Calu3 (cell line): ENCODE measurements around the gene CCDC112. TPM values are rescaled to one million over a fixed set of nuclear protein-coding genes. Genes with fewer than 3 reads are reported as not detected.

Source experiments
- BruUV-seq: library from RNA; stranded (reverse); fragments of 400-500 nt; replicated peaks from 2 replicates; lab custom pipeline; 2021; lab: Mats Ljungman, UMichigan
- CTCF ChIA-PET: fragments of 300-600 bp; sonication (Branson Sonifier 250); formaldehyde crosslinking; loops from one replicate; lab custom pipeline; 2022; ENCODE audit warnings: antibody characterized with exemption; lab: Charles Lee
- DNase-seq: peaks from one replicate; pipeline ENCODE4 v3.0.0; 2022
- H3K27ac Mint-ChIP-seq: one replicate; pipeline ENCODE4 v1.8.0; 2022; ENCODE audit warnings: mixed read lengths; ENCODE audit not compliant: unreplicated experiment
- H3K27me3 Mint-ChIP-seq: one replicate; pipeline ENCODE4 v1.8.0; 2022; ENCODE audit warnings: mixed read lengths; ENCODE audit not compliant: unreplicated experiment
- H3K36me3 Mint-ChIP-seq: one replicate; pipeline ENCODE4 v1.8.0; 2022; ENCODE audit warnings: mild to moderate bottlenecking, moderate library complexity, mixed read lengths; ENCODE audit not compliant: insufficient read depth, unreplicated experiment
- H3K4me1 Mint-ChIP-seq: one replicate; pipeline ENCODE4 v1.8.0; 2022; ENCODE audit warnings: mild to moderate bottlenecking, low read depth, mixed read lengths; ENCODE audit not compliant: unreplicated experiment
- H3K4me3 Mint-ChIP-seq: one replicate; pipeline ENCODE4 v1.8.0; 2022; ENCODE audit warnings: mild to moderate bottlenecking, low read depth, moderate library complexity, mixed read lengths; ENCODE audit not compliant: unreplicated experiment
- H3K9me3 Mint-ChIP-seq: one replicate; pipeline ENCODE4 v1.8.0; 2022; ENCODE audit warnings: low read depth, mixed read lengths; ENCODE audit not compliant: unreplicated experiment
- intact Hi-C: fragments of 100-400 bp; cut with micrococcal nuclease; formaldehyde crosslinking; loops from one replicate; pipeline ENCODE4 v1.10.0; 2022; ENCODE audit not compliant: unreplicated experiment
- total RNA-seq: library from RNA; stranded (reverse); gene quantifications from 2 replicates; pipeline ENCODE4 v1.2.3, GENCODE V29; 2022
- TF ChIP-seq, protein P1 (sequence below): fragments of 200-600 bp; IDR thresholded peaks from one replicate; pipeline ENCODE4 v1.8.0; 2022; ENCODE audit warnings: antibody characterized with exemption; ENCODE audit not compliant: unreplicated experiment

CCDC112 gene
- total RNA-seq, 1 experiment from 2014 or later = 11.2 TPM

GRCh38 chr5:115342590-115343377 is 46.3 kb upstream of the CCDC112 start:
- Mint-ChIP-seq H3K27me3 (no peaks in the 10 kb centered on the region), H3K27ac (peak overlapping the region; percentile 2), H3K36me3 (no peaks in the 10 kb centered on the region), H3K9me3 (peaks cover 7% of the 10 kb centered on the region), H3K4me1 (peaks cover 29% of the 10 kb centered on the region), H3K4me3 (no peak overlapping the region)
- CTCF ChIA-PET = interaction anchor here (1.2 kb wide), 1 partner anchor 12 kb away, joined by 3 read pairs; no protein-coding TSS in a partner anchor
- intact Hi-C loops = no loop called here
- no peak for DNase-seq
- TF ChIP-seq, protein P1, sequence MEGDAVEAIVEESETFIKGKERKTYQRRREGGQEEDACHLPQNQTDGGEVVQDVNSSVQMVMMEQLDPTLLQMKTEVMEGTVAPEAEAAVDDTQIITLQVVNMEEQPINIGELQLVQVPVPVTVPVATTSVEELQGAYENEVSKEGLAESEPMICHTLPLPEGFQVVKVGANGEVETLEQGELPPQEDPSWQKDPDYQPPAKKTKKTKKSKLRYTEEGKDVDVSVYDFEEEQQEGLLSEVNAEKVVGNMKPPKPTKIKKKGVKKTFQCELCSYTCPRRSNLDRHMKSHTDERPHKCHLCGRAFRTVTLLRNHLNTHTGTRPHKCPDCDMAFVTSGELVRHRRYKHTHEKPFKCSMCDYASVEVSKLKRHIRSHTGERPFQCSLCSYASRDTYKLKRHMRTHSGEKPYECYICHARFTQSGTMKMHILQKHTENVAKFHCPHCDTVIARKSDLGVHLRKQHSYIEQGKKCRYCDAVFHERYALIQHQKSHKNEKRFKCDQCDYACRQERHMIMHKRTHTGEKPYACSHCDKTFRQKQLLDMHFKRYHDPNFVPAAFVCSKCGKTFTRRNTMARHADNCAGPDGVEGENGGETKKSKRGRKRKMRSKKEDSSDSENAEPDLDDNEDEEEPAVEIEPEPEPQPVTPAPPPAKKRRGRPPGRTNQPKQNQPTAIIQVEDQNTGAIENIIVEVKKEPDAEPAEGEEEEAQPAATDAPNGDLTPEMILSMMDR = no peak
- BruUV-seq = no TSS peak

DNA sequence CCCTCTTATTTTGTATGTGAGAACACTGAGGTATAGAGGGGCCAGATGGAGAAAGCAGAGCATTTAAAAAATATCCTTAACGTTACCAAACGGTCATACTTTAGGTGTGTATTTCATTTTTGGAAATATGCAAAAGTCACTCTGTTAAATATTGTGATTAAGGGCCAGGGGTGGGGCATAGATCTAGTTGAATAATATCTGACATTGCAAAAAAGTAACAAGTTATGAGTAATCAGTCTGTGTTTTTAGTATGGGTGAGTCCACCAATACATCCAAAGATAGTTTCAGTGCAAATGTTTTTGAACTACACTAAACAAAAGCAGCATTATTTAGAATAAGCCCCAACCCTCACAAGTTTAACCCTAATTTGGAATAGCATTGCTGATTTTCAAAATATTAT is 45.3 kb upstream of the CCDC112 start:
- no peaks in the 10 kb centered on the region for H3K36me3 Mint-ChIP-seq
- intact Hi-C loops = no loop called here
- H3K27me3 Mint-ChIP-seq = no peaks in the 10 kb centered on the region
- DNase-seq = no peak
- TF ChIP-seq, protein P1 = no peak
- H3K4me3 Mint-ChIP-seq = no peak overlapping the region
- no peak overlapping the region for H3K27ac Mint-ChIP-seq
- BruUV-seq = no TSS peak
- CTCF ChIA-PET = no interaction called here
- H3K4me1 Mint-ChIP-seq = peaks cover 29% of the 10 kb centered on the region
- H3K9me3 Mint-ChIP-seq = peaks cover 7% of the 10 kb centered on the region

DNA sequence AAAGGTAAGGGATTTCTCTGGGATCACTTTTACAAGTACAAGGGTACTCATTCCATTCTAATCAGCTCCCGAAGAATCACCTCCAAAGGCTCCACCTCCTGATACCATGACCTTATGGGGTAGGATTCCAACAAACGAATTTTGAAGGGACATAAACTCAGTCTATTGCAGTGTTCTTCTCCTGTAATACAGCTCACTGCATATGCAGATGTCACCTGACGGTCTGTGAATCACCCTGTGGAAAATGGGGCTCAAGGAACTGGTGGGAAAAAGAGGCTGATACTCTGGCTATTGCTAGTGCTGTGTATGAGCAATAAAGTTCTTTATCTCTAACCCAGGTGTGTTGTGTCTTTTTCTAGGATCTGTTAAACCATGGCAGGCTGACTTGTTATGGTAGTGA is 42.4 kb upstream of the CCDC112 start:
- Mint-ChIP-seq H3K27me3 (no peaks in the 10 kb centered on the region), H3K36me3 (no peaks in the 10 kb centered on the region), H3K27ac (no peak overlapping the region), H3K9me3 (peaks cover 2% of the 10 kb centered on the region), H3K4me3 (no peak overlapping the region), H3K4me1 (peaks cover 23% of the 10 kb centered on the region)
- intact Hi-C loops = no loop called here
- CTCF ChIA-PET = no interaction called here
- no peak for DNase-seq
- BruUV-seq = no TSS peak
- TF ChIP-seq, protein P1 = no peak

- no peak for DNase-seq
- no TSS peak for BruUV-seq
- intact Hi-C loops = no loop called here
- H3K4me1 Mint-ChIP-seq = peaks cover 16% of the 10 kb centered on the region
- no peaks in the 10 kb centered on the region for H3K27me3 Mint-ChIP-seq
- no peaks in the 10 kb centered on the region for H3K36me3 Mint-ChIP-seq
- CTCF ChIA-PET = no interaction called here
- TF ChIP-seq, protein P1 = no peak
- no peak overlapping the region for H3K27ac Mint-ChIP-seq
- H3K9me3 Mint-ChIP-seq = peaks cover 2% of the 10 kb centered on the region
- H3K4me3 Mint-ChIP-seq = no peak overlapping the region
Measured at GRCh38 chr5:115337882-115338281, 41.4 kb upstream of the CCDC112 start.
